ENCODE measurements around the gene TOMM7.
A peak's percentile ranks its signal among the peaks of the same experiment; 100 is the strongest.

The TOMM7 gene

DNA sequence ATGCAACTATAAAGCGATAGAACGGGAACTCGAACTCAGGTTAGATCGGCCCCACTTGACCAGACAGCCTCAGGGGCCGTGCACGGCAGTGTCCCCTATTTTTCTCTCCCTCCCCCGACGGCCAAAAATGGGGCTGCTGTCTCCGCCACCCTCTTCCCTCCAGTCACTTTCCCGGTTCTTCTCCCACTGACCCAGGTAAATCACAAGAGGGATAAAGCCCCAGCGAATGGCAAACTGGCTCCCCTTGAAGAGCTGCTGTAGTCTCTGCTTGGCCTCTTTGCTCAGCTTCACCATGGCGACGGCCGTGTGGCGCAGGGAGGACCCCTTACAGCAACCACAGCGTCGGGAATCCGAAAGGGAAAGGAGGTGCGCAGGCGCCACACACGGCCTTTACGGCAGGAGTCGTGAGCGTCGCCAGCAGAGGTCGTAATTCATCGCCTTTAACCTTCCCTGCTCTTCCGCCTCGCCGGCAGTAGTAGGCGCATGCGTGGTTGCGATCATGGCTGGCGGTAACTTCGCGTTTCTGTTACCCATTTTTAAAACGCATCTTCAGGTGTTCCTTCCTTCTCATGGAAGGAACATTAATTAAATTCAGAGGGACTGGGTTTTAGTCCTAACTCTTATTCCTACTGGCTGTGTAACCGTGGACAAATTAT, at the start of gene TOMM7:
TSS of gene TOMM7 (minus strand) at position 364 of the 656 bp plus-strand sequence. CDS start at position 294, 70 bp downstream.
- peak; percentile 73 to 83 for DNase-seq (ENCODE audit: low read depth in 2 of 2)

DNA sequence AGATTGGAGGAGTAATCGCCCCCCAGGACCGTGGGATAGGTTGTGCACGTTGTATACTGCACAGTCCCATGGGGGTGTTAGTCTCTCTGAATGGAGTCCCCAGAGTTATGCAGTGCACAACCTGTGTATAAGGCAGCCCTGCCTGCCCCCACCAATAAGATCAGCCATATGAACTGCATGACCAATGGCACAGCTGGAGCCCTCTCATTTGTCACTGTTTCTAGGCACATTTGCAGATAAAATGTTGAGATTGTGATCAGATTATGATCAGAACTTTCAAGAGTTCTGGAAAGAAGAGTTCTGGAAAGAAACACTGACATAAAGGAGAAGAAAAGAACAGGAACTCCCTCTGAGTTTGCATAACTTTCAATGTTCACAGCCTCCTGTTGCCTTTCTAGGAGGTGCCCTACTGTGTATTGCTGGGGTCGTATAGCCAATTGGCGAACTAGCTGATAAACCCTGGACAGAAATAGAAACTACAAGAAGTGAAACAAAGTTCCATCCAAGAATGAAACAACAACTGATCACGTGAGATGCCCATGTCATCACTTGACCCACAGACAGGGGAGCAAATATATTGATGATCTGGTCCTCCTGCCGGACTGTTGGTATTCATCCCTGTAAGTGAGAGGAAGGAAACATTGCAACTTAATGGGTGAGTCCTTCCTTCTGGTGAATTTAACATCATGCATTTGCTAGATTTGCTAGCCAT, 49.6 kb upstream of the TOMM7 start:
- no peak for DNase-seq (ENCODE audit: low read depth in 2 of 2)

DNA sequence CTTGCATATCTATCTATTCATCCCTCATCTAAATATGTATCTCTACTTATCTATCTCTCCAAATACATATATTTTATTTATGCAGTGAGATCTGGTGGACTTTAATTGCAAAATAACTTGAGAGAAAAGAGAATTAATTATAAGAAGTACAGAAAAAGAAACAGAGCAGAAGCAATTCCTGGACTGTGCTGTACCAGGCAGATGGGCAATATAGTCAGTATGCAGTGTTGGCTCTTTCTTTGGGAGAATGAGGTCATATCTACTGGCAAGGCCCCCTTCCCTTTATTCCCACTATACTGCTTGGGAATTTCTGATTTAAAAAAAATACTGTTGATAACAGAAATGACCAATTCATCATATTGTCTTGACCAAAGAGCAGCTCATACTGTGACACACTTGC, 49.0 kb upstream of the TOMM7 start:
- no peak for DNase-seq (ENCODE audit: low read depth in 2 of 2)

DNA sequence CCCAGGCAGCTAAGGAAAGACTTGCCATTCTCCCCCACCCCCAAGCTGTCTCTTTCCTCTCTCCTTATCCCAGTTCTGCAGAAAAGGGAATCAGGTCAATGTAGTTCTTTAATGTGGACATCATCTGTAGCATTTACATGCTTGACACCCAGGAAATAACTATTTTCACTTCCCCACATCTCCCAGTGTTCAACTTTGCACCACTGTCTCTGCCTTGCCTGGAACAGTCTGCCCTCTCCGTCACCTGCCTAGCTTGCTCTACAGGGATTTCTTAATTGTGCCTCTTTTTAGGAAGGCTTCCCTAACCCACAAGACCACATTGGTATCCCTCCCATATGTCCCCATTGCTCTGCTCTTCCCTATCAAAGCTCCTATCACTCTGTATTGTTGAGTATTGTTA, 45.9 kb upstream of the TOMM7 start:
- DNase-seq (ENCODE audit: low read depth in 2 of 2): no peak

DNA sequence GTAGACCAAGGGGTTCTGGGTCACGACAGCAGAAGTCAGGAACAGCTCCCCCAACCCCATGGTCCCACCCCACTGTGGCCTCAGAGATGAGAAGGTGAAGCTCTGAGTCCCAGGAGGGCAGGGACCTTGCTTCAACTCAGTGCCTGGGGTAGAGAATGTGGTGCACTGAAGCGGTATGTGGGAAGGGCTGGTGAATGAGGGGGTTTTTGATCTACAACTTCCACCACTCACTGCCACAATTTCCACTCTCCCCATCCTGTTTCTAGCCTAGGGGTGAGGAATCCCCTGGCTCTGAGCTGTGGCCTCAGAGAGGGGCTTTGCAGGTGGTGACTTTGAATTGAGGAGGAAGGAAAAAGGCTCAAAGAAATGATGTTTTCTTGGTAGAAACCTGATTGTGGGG, 44.9 kb upstream of the TOMM7 start:
- no peak for DNase-seq (ENCODE audit: low read depth in 2 of 2)

DNA sequence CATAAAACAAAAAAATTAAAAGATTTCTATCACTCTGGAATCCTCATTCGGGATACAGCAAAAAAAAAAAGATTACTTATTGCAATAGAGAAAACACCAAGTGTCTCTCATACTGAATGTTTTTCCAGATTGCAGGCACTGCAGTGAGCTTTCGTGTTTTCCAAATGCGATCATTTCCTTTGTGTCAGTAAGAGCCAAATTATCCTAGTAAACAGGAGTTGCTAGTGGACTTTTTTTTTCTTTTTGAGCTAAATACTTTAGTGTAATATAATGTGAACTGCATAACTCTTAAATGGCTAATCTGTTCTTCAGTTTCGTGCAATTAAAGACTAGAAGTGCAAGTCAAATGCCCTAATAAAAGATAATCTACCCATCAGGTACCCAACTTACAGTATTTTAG, 44.4 kb upstream of the TOMM7 start:
- no peak for DNase-seq (ENCODE audit: low read depth in 2 of 2)

DNA sequence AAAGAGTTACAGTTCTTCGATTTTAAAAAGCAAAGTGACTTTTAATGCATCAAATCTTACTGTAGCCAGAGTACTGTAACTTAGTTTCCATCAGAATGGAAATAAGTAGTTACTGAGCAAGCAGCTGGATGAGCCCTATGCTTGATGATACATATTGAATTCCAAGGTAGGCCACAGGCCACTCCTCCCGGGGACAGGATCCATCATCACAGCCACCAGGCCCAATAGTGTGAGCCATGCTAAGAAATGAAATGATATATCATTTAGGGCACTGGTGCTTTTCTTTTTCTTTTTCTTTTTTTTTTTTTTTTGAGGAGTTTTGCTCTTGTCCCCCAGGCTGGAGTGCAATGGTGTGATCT, 42.9 kb upstream of the TOMM7 start:
- DNase-seq (ENCODE audit: low read depth in 2 of 2): no peak

DNA sequence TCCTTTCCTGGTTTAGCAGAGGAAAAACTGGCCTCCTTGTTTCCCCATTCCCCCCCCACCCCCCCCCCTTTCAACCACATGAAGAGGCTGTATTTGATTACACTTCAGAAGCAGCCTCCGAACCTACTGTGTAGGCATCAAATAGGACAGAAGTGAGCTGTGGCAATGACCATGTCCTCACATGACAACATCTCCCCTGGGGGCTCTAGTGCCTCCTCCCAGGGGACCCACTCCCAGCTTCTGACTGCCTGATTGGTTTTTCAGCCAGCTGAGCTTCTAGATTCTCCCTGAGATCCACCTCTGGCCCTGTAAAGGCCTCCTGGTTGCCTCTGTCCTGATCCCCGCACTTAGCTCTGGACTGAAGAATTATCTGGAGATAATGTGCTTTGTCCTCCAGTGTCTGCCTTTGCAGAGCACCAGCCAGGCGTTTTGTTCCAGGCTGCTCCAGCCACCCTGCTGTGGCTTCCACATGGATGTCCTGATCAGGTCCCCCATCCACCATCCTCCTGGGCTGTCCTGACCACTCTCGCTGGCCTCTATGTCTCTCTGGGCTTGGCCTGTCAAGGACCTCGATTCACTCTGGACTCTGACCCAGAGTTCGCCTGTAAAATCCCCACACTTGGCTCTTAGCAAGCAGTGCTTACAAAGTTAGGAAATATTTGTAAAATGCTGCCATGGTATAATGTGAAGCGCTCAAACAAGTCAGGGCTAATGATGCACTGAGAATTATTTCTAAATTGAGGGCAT, 42.4 kb upstream of the TOMM7 start:
- DNase-seq (ENCODE audit: low read depth in 2 of 2): no peak

DNA sequence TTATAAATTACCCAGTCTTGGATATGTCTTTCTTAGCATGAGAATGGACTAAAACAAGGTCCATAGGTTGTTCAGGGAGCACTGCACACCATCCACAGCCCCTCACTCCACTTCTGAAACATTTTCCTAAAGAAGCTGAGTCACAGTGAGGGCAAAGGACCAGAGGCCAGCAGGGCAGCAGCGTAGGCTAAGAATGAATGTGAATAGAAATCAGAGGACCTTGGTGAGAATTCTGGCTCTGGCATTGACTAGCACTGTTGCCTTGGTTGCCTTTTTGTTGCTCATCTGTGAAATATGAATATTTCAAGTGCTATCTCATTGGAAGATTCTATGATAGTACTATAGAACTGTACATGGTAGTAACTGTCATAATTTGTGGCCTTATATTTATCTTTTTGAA, 41.7 kb upstream of the TOMM7 start:
- DNase-seq (ENCODE audit: low read depth in 2 of 2): no peak

DNA sequence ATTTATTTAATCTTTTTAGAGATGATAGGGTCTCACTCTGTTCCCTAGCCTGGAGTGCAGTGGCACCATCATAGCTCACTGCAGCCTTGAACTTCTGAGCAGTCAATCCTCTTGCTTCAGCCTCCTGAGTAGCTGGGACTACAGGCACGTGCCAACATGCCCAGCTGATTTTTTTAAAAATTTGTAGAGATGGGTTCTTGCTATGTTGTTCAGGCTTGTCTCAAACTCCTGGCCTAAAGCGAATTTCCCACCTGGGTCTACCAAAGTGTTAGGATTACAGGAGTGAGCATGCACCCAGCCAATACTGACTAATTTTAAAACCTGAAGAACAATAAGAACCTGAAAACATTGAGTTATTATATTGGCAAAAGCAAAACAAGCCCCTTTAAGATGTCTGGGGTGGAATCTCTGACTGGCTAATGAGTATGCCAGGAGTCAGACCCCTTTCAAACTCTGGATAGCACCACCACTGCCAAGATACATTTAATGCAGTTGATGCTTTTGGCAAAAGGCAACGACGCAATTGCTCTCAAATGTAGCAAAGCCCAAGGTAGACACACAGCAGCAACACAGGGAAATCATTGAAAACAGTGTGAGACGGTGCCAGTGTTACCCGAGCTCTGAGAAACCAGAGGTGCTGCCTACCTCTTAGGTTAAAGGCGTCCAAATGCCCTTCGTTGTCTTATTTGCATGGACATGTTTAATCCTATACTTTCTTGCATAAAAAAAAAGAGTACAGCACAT, 40.7 kb upstream of the TOMM7 start:
- DNase-seq (ENCODE audit: low read depth in 2 of 2): no peak

DNA sequence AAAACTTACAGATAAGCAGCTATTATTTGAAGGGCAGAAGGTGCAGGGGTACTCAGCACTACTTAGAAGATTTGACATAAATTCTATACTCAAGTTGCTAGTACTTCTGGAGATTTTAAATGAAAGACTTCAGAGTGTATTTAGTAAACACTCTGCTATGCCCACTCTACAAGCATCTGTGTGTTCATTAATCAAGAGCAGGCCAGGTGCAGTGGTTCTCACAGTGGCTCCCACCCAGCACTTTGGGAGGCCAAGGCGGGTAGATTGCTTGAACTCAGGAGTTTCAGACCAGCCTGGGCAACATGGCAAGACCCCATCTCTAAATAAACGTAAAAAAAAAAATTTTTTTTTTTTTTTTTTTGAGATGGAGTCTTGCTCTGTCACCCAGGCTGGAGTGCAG, 38.9 kb upstream of the TOMM7 start:
- DNase-seq (ENCODE audit: low read depth in 2 of 2): no peak

DNA sequence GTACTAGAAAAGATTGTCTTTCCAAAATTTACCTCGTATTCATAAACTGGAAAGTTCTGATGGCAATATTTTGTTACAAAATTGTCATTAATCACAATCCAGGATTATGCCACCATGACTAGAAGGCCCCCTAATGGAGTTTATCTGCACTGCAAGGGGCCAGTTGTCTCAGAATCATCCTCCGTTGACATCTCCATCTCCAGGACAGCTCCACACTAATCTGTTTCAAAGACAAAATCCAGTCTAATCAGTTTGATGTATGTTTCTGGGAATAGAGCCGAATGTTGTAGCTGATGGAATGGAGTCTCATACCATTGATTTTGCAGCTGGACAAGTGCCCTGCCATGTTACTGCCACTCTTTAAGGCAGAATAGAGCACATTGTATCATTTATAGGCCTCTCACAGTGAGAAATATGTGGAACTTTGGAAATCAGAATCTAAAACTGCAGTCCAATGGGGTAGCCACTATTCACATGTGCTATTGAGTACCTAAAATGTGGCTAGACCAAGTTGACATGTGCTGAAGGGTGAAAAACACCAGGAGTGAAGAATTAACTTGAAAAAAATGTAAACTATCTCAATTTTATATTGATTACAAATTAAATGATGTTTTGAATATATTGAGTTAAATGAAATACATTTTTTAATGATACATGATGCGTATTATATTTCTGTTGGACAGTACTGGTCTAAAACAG, 38.3 kb upstream of the TOMM7 start:
- DNase-seq (ENCODE audit: low read depth in 2 of 2): no peak

DNA sequence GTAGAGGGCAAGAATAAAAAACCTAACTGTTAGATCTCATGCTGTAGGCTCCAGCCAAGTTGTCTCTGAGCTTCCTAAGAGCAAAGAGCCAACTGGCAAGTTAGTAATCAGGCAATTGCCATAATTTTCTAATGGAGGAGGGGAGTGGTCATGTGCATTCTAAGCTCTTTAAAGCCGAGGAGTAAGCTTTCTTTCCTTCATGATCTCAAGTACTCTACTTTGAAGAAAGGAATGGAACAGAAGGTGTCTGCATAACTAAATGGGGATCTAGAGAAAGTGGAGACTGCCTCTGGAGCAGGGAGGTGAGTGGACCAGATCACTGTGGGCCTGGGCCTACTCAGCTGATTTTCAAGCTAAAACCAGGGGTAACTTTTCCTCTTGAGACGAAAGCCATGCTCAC, 37.7 kb upstream of the TOMM7 start:
- DNase-seq (ENCODE audit: low read depth in 2 of 2): no peak

DNA sequence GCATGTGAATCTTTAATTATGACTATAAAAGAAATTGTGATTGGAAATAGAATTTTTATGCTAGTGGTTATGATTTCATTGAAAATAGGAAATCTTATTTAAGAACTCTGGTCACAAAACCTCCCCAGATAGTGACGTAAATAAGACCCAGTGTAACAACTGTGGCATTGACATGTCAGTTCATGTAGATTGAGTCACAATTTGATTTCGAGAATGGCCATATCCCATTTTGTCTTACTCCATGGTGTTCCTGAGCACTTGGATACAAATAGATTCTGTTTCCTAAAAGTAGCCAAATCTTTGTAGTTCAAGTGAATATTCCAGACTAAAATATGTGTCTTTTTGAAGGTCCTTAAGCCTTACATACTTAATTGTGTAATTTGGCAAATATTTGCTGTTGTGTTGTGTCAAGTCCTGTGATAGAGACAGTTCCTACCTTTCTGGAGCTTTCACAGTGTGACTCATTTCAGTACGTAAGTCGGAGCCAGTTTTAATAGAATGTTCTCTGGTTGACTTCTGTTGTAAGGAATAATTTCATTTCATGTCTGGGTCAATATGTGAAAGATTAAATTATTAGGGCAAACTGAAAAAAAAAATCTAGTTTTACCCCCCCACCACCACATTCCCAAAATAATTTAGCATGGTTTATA, 37.1 kb upstream of the TOMM7 start:
- no peak for DNase-seq (ENCODE audit: low read depth in 2 of 2)

DNA sequence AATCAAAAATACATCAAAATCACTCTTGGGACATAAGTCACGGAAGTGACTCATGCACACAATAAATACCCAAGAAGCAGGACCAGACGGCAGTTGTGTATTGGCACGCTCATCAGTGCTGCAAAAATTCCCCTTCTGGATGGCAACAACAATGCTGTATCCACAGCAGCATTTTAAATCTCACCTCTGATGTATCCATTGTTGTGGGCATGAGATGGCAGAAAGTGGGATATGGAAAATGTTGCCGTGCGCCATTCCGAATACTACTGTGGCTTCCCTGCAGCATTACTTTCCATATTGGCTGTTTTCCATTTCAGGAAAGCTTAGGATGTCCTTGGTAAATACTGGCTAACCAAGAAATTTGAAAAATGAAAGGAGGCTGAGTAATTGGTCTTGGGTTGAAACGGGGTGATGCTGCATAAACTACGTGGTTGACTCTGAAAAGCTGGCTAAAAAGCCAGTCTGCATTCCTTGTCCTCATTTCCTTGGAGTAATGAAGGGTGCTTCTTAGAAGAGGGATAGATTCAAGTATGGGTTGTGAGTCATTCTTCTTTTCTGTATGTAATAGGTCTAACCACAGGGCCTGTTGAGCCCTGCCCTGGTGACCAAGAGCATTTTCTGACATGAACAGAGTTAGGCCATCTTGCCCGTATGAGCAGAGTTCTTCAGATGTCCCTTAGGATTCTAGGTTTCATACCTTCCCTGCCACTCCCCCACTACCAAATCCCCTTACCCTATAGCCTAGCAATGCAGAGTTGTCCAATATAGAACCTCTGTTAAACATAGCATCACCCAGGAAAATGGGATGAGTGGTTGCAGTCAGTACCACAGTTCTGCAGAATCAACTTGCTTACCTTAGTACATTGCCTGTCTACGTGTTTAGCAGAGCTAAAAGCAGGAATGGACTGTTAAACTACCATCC, 36.3 kb upstream of the TOMM7 start:
- no peak for DNase-seq (ENCODE audit: low read depth in 2 of 2)

DNA sequence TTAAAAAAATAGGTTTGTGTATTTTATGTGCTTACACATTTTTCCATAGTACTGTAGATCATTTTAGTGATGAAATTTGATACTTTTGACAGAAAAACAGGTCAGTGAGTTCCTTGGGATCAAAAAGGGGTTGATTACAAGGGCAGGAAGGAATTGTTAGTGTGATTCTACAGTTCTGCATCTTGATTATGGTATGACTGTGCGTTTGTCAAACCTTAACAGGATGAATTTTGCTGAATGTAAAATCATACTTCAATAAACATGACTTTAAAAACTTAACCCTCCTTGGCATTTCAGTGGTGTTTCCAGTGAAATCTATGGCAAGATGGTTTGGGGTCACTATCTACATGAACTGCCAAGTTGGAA, 35.6 kb upstream of the TOMM7 start:
- no peak for DNase-seq (ENCODE audit: low read depth in 2 of 2)

DNA sequence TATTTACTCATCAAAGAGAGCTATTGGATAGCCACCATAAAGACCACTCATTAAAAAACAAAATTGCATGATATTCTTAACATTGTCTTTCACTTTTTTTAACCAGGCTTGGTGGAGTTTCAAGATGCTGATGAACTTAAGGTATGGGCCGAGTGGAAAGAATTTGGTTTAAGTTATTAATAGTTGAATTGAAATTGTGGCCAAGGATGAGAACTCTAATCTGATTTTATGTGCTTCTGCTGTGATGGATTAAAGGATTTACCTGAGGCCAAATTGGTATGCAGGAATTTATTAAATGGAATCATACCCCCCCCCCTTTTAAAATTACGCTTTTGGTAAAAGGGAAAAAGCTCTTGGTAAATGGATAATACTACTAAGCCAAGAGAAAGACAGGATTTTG, 33.8 kb upstream of the TOMM7 start:
- DNase-seq (ENCODE audit: low read depth in 2 of 2): no peak

DNA sequence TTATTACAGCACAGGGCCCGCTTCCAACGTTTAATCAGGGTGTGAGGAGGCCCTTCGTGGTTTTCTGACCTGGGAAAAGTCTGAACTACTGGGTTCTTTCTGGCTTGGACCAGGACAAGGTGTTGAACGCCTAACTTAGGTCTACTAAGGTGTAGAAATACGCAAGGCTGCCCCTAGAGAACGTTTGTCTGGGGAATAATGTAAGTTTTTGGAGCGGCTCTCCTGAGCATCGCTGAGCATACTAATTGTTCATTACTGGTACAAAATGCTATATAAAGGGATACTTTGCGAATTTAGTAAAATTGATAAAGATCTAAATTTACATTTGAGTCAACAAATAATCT, 32.4 kb upstream of the TOMM7 start:
- DNase-seq (ENCODE audit: low read depth in 2 of 2): no peak

DNA sequence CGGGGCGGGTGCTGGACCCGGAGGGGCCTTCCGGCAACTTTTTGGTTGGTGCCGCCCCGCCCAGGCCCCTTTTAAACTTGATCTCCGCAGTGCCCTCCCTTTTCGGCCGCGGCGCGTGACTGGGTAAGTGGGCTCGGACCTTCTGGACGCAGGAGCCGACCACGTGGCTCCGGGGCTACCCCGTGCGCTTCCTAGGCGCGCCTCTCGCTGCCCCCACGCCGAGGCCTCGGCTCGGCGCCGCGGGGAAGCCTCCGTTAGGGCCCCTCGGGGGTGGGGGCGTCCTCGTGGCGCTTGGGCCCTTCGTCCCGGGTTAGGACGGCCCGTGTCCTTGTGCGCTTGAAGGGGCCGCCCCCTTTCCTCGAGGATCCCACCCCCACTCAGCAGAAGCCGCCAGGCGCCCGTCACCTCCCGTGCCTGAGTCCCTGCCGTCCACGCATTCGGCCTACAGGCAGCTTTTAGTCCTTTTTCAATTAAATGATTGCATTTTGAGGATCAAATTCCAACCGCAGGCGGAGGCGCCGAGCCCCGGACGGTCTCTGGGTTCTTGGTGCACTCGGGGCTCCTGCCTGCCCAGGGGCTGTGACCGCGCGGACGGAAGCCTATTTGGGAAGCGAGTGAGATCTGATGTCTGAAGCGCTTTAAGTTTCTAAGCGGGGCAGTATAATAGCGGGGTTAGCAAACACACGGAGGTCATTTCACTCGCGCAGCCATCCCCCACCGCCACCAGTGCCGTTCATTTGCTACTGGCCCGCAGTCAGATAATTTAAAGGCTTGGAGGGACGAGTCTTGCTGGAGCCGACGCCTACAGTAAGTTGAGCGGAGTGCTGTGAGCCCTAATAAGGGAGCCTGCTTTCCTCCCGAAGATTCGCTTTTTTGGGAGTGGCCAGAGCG, 31.8 kb upstream of the TOMM7 start:
- peak; percentile 25 to 62 for DNase-seq (ENCODE audit: low read depth in 2 of 2)

Data from activated CD8-positive, alpha-beta memory T cell treated with anti-CD3 and anti-CD28 coated beads for 4 hours (primary cell).